Measurements from ENCODE around the gene SLC39A9.

DNA sequence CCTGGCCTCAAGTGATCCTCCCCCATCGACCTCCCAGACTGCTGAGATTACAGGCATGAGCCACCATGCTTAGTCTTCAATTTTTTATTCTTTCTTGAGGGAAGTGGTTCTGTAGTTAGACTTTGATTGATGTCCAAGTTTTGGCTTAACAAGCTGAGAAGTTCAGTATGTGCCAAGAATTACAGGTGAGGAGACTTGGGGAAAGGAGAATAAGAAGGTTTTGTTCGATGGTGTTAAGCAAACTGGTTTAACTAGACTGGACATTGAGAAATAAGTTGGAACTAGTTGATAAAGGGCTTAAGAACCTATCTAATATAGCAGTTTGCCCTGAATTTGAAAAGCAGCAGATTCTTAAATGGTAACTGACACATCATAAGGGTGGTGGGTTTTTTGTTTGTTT is 53.4 kb downstream of the SLC39A9 start:
- TF ChIP-seq POLR2AphosphoS5 (IDR thresholded peaks at IDR 0.05; ENCODE audit: low read depth, low read length) (no peak), POLR2A (IDR thresholded peaks at IDR 0.05; ENCODE audit: low read depth, low read length) (no peak), SPI1 (IDR thresholded peaks at IDR 0.05; ENCODE audit: low read depth, low read length) (no peak), TAF1 (IDR thresholded peaks at IDR 0.05; ENCODE audit: low read depth, low read length) (no peak), PAX5 (IDR thresholded peaks at IDR 0.05; ENCODE audit: insufficient read depth, low read length, severe bottlenecking) (no peak)
